Measurements from ENCODE around the gene LRRC7. TPM values are rescaled to one million over a fixed set of nuclear protein-coding genes. Genes with fewer than 3 reads are reported as not detected.

Gene LRRC7
- polyA plus RNA-seq, 1 experiment = not detected

- Histone ChIP-seq H3K27ac (ENCODE audit: low read depth, low read length) (no peak overlapping the region), H3K4me3 (ENCODE audit: low read depth, low read length) (no peak overlapping the region), H3K27me3 (ENCODE audit: control insufficient read depth, insufficient read depth, low read length) (no peaks in the 10 kb centered on the region), H3K9me3 (ENCODE audit: control insufficient read depth, insufficient read depth, low read length) (no peaks in the 10 kb centered on the region)
- ChIA-PET CTCF (interaction anchor here (2.2 to 4.0 kb wide), 2 partner anchors 106 to 107 kb away, joined by 12 to 91 read pairs; no protein-coding TSS in a partner anchor), POLR2A (no interaction called here)
- DNase-seq (ENCODE audit: low read depth, low spot score) = no peak
- TF ChIP-seq, protein P1, sequence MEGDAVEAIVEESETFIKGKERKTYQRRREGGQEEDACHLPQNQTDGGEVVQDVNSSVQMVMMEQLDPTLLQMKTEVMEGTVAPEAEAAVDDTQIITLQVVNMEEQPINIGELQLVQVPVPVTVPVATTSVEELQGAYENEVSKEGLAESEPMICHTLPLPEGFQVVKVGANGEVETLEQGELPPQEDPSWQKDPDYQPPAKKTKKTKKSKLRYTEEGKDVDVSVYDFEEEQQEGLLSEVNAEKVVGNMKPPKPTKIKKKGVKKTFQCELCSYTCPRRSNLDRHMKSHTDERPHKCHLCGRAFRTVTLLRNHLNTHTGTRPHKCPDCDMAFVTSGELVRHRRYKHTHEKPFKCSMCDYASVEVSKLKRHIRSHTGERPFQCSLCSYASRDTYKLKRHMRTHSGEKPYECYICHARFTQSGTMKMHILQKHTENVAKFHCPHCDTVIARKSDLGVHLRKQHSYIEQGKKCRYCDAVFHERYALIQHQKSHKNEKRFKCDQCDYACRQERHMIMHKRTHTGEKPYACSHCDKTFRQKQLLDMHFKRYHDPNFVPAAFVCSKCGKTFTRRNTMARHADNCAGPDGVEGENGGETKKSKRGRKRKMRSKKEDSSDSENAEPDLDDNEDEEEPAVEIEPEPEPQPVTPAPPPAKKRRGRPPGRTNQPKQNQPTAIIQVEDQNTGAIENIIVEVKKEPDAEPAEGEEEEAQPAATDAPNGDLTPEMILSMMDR (IDR thresholded peaks at IDR 0.05; ENCODE audit: low read depth, low read length) = no peak
Observed at GRCh38 chr1:70140343-70140742, 572.6 kb downstream of the LRRC7 start.

DNA sequence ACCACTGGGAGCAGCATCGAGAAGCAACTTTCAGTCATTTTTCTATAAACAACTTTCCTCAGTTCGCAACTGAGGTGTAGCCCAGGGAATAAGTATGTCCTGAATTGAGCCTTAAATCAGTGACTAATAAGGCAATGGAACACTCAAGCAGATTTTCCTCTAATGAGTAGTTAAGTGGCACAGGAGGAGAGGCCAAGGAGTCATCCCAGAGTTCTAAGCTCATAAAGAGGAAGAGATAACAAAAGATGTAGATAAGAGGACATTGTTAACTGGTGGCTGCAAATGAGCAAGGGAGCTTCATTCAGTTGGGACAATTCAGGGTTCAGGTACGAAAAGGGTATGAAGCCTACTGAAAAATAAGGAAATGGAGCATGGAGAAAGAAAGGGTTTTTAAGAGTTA is 573.2 kb downstream of the LRRC7 start:
- TF ChIP-seq, protein P1 (IDR thresholded peaks at IDR 0.05; ENCODE audit: low read depth, low read length) = no peak
- DNase-seq (ENCODE audit: low read depth, low spot score) = no peak
- no peak overlapping the region for H3K4me3 ChIP-seq (ENCODE audit: low read depth, low read length)
- POLR2A ChIA-PET = no interaction called here
- CTCF ChIA-PET = interaction anchor here (1.0 to 4.0 kb wide), 5 partner anchors 8 to 403 kb away, joined by 3 to 91 read pairs (median 18); no protein-coding TSS in a partner anchor
- H3K27me3 ChIP-seq (ENCODE audit: control insufficient read depth, insufficient read depth, low read length) = no peaks in the 10 kb centered on the region
- H3K9me3 ChIP-seq (ENCODE audit: control insufficient read depth, insufficient read depth, low read length) = no peaks in the 10 kb centered on the region
- no peak overlapping the region for H3K27ac ChIP-seq (ENCODE audit: low read depth, low read length)

DNA sequence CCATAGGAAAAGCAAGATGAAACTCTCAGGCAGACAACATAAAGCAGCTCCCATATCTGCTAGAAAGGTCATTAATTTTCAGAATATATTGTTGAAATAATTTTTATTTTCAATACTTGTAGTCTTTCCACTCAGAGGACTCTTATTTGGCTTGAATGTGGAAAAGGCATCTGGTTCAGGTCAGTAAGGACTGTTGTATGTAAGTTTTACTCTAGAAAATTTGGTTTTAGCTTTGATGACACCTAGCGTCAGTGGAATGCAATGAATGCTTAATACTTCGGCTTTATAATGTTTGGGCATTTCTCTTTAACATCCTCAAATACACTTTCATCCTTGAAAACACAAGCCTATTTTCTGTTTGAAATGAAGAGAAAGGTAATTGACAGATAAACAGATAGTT is 574.4 kb downstream of the LRRC7 start:
- no peaks in the 10 kb centered on the region for H3K9me3 ChIP-seq (ENCODE audit: control insufficient read depth, insufficient read depth, low read length)
- H3K4me3 ChIP-seq (ENCODE audit: low read depth, low read length) = no peak overlapping the region
- H3K27me3 ChIP-seq (ENCODE audit: control insufficient read depth, insufficient read depth, low read length) = no peaks in the 10 kb centered on the region
- ChIA-PET CTCF (interaction anchor here (0.6 to 4.0 kb wide), 17 partner anchors 10 to 1672 kb away, joined by 3 to 91 read pairs (median 4); no protein-coding TSS in a partner anchor), POLR2A (interaction anchor here (1.1 kb wide), 1 partner anchor 51 kb away, joined by 3 read pairs; no protein-coding TSS in a partner anchor)
- TF ChIP-seq, protein P1 (IDR thresholded peaks at IDR 0.05; ENCODE audit: low read depth, low read length) = peak; percentile 60
- DNase-seq (ENCODE audit: low read depth, low spot score) = no peak
- no peak overlapping the region for H3K27ac ChIP-seq (ENCODE audit: low read depth, low read length)

- Histone ChIP-seq H3K27ac (ENCODE audit: low read depth, low read length) (no peak overlapping the region), H3K4me3 (ENCODE audit: low read depth, low read length) (no peak overlapping the region), H3K9me3 (ENCODE audit: control insufficient read depth, insufficient read depth, low read length) (no peaks in the 10 kb centered on the region), H3K27me3 (ENCODE audit: control insufficient read depth, insufficient read depth, low read length) (no peaks in the 10 kb centered on the region)
- TF ChIP-seq, protein P1 (IDR thresholded peaks at IDR 0.05; ENCODE audit: low read depth, low read length) = peak; percentile 52
- no peak for DNase-seq (ENCODE audit: low read depth, low spot score)
- POLR2A ChIA-PET = interaction anchor here (1.1 kb wide), 1 partner anchor 52 kb away, joined by 3 read pairs; no protein-coding TSS in a partner anchor
- CTCF ChIA-PET = interaction anchor here (0.7 to 4.0 kb wide), 37 partner anchors 9 to 1673 kb away, joined by 3 to 91 read pairs (median 4); partner anchors contain the start of gene SRSF11
Observed at GRCh38 chr1:70143048-70143659, 575.4 kb downstream of the LRRC7 start.

- TF ChIP-seq, protein P1 (IDR thresholded peaks at IDR 0.05; ENCODE audit: low read depth, low read length) = no peak
- Histone ChIP-seq H3K9me3 (ENCODE audit: control insufficient read depth, insufficient read depth, low read length) (no peaks in the 10 kb centered on the region), H3K4me3 (ENCODE audit: low read depth, low read length) (no peak overlapping the region), H3K27me3 (ENCODE audit: control insufficient read depth, insufficient read depth, low read length) (no peaks in the 10 kb centered on the region), H3K27ac (ENCODE audit: low read depth, low read length) (no peak overlapping the region)
- ChIA-PET POLR2A (no interaction called here), CTCF (interaction anchor here (0.8 to 1.7 kb wide), 3 partner anchors 13 to 112 kb away, joined by 3 to 11 read pairs (median 6); no protein-coding TSS in a partner anchor)
- DNase-seq (ENCODE audit: low read depth, low spot score) = no peak
Observed at GRCh38 chr1:70146488-70146887, 578.8 kb downstream of the LRRC7 start.

Data from AG04450 (cell line).